Omental fat pad (tissue), 4 donors: Measurements from ENCODE around the gene RPL34. TPM values are rescaled to one million over a fixed set of nuclear protein-coding genes. Genes with fewer than 3 reads are reported as not detected.

Experiments used
- ATAC-seq: fragments of 150-250 bp; one replicate; pipeline ENCODE4 v1.9.1; 2016; ENCODE audit warnings: mild to moderate bottlenecking, moderate library complexity; ENCODE audit not compliant: low FRiP score
- DNase-seq: peaks from one replicate; pipeline ENCODE4 v3.0.0-alpha.2; 2019; ENCODE audit warnings: low spot score
- CTCF ChIP-seq, 3 donors: fragments of 450-650 bp; IDR thresholded peaks; one replicate each; pipeline ENCODE4 v1.5.1; 2016 to 2017; ENCODE audit warnings: antibody characterized with exemption in 3 of 3, mild to moderate bottlenecking in 3 of 3, moderate library complexity in 2 of 3
- total RNA-seq, 4 donors: library from RNA; depleted of rRNA; stranded (reverse); fragments of >200 nt; gene quantifications; one replicate each; pipeline ENCODE4 v1.1.0, GENCODE V29; 2016

Gene RPL34
- total RNA-seq, 4 donors from 2014 or later: 660 to 1,252 (median 881) TPM

- DNase-seq (no peak), ATAC-seq (no peak)
- no peak for TF ChIP-seq CTCF (IDR thresholded peaks at IDR 0.05)
These were observed 13.1 kb upstream of the RPL34 start for GRCh38 chr4:108607079-108607815.

- DNase-seq: no peak
- no peak for TF ChIP-seq CTCF (IDR thresholded peaks at IDR 0.05)
- ATAC-seq: peak; percentile 82
These were observed 9.0 kb upstream of the RPL34 start for GRCh38 chr4:108611365-108611764.

- DNase-seq (no peak), ATAC-seq (no peak)
- TF ChIP-seq CTCF (IDR thresholded peaks at IDR 0.05): no peak
These were observed 8.0 kb upstream of the RPL34 start for GRCh38 chr4:108612365-108612764.

- ATAC-seq (peak; percentile 7), DNase-seq (no peak)
- no peak for TF ChIP-seq CTCF (IDR thresholded peaks at IDR 0.05)
These were observed 840 bp upstream of the RPL34 start for GRCh38 chr4:108619372-108620100.

GRCh38 chr4:108620933-108621905 is 843 bp downstream of the RPL34 start:
- no peak for TF ChIP-seq CTCF (IDR thresholded peaks at IDR 0.05)
- ATAC-seq (no peak), DNase-seq (no peak)

GRCh38 chr4:108622022-108622421 is 1.6 kb downstream of the RPL34 start:
- ATAC-seq: no peak
- no peak for DNase-seq
- TF ChIP-seq CTCF (IDR thresholded peaks at IDR 0.05): no peak
